ENCODE data around the gene SYNE1.
"Not testable (repeated sequence)": the region's sequence is repeated elsewhere in the genome, so short reads cannot be mapped to it uniquely, and the experiment has no call there.

Gene SYNE1

DNA sequence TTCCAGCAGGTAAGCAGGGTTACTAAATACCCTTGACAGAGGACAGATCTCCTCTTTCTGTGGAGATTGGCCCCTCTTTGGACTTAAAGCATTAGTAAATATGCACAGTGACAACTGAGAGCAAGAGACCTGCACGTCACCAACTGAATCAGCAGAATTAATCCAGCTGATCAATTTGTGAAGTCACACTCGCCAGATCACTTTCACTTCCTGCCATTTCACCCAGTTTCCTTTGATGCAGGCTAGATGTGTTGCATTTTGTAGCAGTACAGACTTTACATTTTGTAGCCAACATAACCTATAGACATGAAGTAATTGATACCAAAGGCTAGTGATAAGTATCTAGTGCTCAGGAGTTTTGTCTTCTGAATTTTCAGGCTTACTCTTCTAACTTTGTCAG lies 11.9 kb downstream of the SYNE1 start:
- Histone ChIP-seq H3K27ac (no peak overlapping the region), H2AFZ (no peak overlapping the region), H3K9ac (no peak overlapping the region), H3K27me3 (ENCODE audit: control insufficient read depth, insufficient read depth, low read length) (no peaks in the 10 kb centered on the region), H3K4me3 (ENCODE audit: low read depth, low read length) (no peak overlapping the region), H3K9me3 (ENCODE audit: control insufficient read depth, low read length) (no peaks in the 10 kb centered on the region), H3K4me1 (no peaks in the 10 kb centered on the region), H3K36me3 (ENCODE audit: control insufficient read depth, insufficient read depth, low read length) (no peaks in the 10 kb centered on the region), H3K4me2 (ENCODE audit: low read length) (no peak overlapping the region), H3K79me2 (no peaks in the 10 kb centered on the region)
- TF ChIP-seq, protein P1, sequence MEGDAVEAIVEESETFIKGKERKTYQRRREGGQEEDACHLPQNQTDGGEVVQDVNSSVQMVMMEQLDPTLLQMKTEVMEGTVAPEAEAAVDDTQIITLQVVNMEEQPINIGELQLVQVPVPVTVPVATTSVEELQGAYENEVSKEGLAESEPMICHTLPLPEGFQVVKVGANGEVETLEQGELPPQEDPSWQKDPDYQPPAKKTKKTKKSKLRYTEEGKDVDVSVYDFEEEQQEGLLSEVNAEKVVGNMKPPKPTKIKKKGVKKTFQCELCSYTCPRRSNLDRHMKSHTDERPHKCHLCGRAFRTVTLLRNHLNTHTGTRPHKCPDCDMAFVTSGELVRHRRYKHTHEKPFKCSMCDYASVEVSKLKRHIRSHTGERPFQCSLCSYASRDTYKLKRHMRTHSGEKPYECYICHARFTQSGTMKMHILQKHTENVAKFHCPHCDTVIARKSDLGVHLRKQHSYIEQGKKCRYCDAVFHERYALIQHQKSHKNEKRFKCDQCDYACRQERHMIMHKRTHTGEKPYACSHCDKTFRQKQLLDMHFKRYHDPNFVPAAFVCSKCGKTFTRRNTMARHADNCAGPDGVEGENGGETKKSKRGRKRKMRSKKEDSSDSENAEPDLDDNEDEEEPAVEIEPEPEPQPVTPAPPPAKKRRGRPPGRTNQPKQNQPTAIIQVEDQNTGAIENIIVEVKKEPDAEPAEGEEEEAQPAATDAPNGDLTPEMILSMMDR (IDR thresholded peaks at IDR 0.05): no peak

DNA sequence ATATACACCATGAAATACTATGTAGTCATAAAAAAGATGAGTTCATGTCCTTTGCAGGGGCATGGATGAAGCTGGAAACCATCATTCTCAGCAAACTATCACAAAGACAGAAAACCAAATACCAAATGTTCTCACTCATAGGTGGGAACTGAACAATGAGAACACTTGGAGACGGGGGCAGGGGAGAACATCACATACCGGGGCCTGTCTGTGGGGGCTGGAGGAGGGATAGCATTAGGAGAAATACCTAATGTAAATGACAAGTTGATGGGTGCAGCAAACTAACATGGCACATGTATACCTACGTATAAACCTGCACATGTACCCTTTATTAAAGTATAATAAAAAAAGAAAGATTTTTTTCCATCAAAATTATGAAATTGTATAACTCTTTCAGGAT lies 22.4 kb downstream of the SYNE1 start:
- H3K4me3 ChIP-seq (ENCODE audit: low read depth, low read length): not testable (repeated sequence)

DNA sequence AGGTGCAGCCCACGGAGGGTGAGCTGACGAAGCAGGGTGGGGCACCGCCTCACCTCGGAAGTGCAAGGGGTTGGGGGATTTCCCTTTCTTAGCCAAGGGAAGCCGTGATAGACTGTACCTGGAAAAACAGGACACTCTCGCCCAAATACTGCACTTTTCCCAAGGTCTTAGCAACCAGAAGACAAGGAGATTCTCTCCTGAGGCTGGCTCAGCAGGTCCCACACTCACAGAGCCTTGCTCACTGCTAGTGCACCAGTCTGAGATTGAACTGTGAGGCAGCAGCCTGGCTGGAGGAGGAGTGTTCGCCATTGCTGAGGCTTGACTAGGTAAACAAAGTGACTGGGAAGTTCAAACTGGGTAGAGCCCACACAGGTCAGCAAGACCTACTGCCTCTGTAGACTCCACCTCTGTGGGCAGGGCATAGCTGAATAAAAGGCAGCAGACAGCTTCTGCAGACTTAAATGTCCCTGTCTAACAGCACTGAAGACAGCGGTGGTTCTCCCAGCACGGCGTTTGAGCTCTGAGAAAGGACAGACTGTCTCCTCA lies 28.0 kb downstream of the SYNE1 start:
- Histone ChIP-seq H3K36me3 (ENCODE audit: control insufficient read depth, insufficient read depth, low read length) (no peaks in the 10 kb centered on the region), H3K79me2 (no peaks in the 10 kb centered on the region), H2AFZ (no peak overlapping the region), H3K4me2 (ENCODE audit: low read length) (no peak overlapping the region), H3K9ac (no peak overlapping the region), H3K4me1 (no peaks in the 10 kb centered on the region), H3K27ac (no peak overlapping the region), H3K9me3 (ENCODE audit: control insufficient read depth, low read length) (no peaks in the 10 kb centered on the region), H3K27me3 (ENCODE audit: control insufficient read depth, insufficient read depth, low read length) (no peaks in the 10 kb centered on the region), H3K4me3 (ENCODE audit: low read depth, low read length) (no peak overlapping the region)
- TF ChIP-seq, protein P1 (IDR thresholded peaks at IDR 0.05): no peak

More for the DNA sequence above, 22.4 kb downstream of the SYNE1 start:
- not testable (repeated sequence) for H3K9ac ChIP-seq; H2AFZ ChIP-seq; H3K4me2 ChIP-seq (ENCODE audit: low read length); H3K4me1 ChIP-seq; H3K36me3 ChIP-seq (ENCODE audit: control insufficient read depth, insufficient read depth, low read length); H3K27ac ChIP-seq; H3K27me3 ChIP-seq (ENCODE audit: control insufficient read depth, insufficient read depth, low read length); H3K79me2 ChIP-seq; H3K9me3 ChIP-seq (ENCODE audit: control insufficient read depth, low read length)

DNA sequence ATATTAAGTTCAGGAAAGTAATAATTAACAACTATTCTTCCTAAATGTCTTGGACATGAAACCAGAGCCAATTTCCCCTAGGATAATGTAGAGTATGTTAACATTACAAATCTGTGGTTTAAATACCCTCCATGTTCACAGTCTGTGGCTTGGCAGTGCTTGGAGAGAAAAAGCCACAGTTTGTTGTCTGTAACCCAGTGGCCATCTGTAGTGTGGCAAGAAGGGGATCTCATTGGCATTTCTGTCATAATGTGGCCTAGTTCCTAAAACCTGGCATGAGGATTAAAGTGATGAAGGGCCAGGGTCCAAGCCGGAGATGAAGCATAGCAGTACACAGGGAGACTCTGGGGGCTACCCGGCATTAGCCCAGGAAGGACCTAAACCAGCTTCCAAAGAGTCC lies 31.2 kb downstream of the SYNE1 start:
- Histone ChIP-seq H3K4me1 (no peaks in the 10 kb centered on the region), H2AFZ (no peak overlapping the region), H3K4me3 (ENCODE audit: low read depth, low read length) (no peak overlapping the region), H3K9ac (no peak overlapping the region), H3K27me3 (ENCODE audit: control insufficient read depth, insufficient read depth, low read length) (no peaks in the 10 kb centered on the region), H3K9me3 (ENCODE audit: control insufficient read depth, low read length) (no peaks in the 10 kb centered on the region), H3K27ac (no peak overlapping the region), H3K4me2 (ENCODE audit: low read length) (no peak overlapping the region), H3K79me2 (no peaks in the 10 kb centered on the region), H3K36me3 (ENCODE audit: control insufficient read depth, insufficient read depth, low read length) (no peaks in the 10 kb centered on the region)
- TF ChIP-seq, protein P1 (IDR thresholded peaks at IDR 0.05): no peak

DNA sequence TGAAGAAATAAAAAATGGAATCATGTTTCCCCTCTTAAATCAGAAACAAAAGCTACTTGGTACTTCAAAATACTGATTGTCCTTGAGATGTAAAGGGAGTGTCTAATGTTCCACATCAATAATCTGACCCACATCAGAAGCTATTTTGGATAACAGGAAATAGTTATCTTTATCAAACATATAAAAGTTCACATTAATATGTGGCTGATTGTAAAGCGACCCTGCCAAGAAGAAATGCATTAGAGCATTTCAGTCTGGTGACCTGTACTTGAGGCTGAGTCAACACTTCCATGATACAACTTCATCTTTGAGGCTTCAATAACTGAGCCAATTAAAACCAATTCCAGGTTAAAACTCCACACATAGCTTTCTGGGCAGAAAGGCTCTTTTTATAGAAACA lies 31.8 kb downstream of the SYNE1 start:
- Histone ChIP-seq H3K27me3 (ENCODE audit: control insufficient read depth, insufficient read depth, low read length) (no peaks in the 10 kb centered on the region), H3K9ac (no peak overlapping the region), H3K4me3 (ENCODE audit: low read depth, low read length) (no peak overlapping the region), H3K79me2 (no peaks in the 10 kb centered on the region), H2AFZ (no peak overlapping the region), H3K4me2 (ENCODE audit: low read length) (no peak overlapping the region), H3K9me3 (ENCODE audit: control insufficient read depth, low read length) (no peaks in the 10 kb centered on the region), H3K4me1 (no peaks in the 10 kb centered on the region), H3K36me3 (ENCODE audit: control insufficient read depth, insufficient read depth, low read length) (no peaks in the 10 kb centered on the region), H3K27ac (no peak overlapping the region)
- TF ChIP-seq, protein P1 (IDR thresholded peaks at IDR 0.05): no peak
